SK-N-SH treated with all-trans-retinoic acid at 6 μM for 48 hours (cell line): Measurements from ENCODE around the gene DNM2.
A peak's percentile ranks its signal among the peaks of the same experiment; 100 is the strongest.

Source experiments
- ATAC-seq: fragments of 200-7000 bp; cut with Tn5 transposase; 3 replicates; pipeline ENCODE4 v1.9.1; 2020; ENCODE audit warnings: mild to moderate bottlenecking, moderate library complexity
- ARNTL ChIP-seq: fragments of 450-650 bp; formaldehyde crosslinking; IDR thresholded peaks from 2 replicates; pipeline ENCODE4 v1.5.0; 2020; ENCODE audit warnings: low read depth, mild to moderate bottlenecking, moderate library complexity, borderline replicate concordance
- BACH2 ChIP-seq: fragments of 250-450 bp; sonication (Bioruptor Pico); IDR thresholded peaks from 2 replicates; pipeline ENCODE4 v1.9.0; 2021; ENCODE audit warnings: mild to moderate bottlenecking, borderline replicate concordance
- CSDC2 ChIP-seq: fragments of 250-450 bp; sonication (Bioruptor Pico); IDR thresholded peaks from 2 replicates; pipeline ENCODE4 v1.5.0; 2020; ENCODE audit warnings: mild to moderate bottlenecking, moderate library complexity
- ESRRG ChIP-seq: fragments of 250-450 bp; sonication (Bioruptor Pico); IDR thresholded peaks from 2 replicates; pipeline ENCODE4 v1.6.1; 2021; ENCODE audit warnings: mild to moderate bottlenecking
- GLIS3 ChIP-seq: fragments of 250-450 bp; sonication (Bioruptor Pico); IDR thresholded peaks from 2 replicates; pipeline ENCODE4 v1.5.0; 2020; ENCODE audit warnings: mild to moderate bottlenecking, moderate library complexity
- ISL1 ChIP-seq: fragments of 250-450 bp; sonication (Bioruptor Pico); IDR thresholded peaks from 2 replicates; pipeline ENCODE4 v2.1.2; 2022; ENCODE audit warnings: mild to moderate bottlenecking, moderate library complexity
- OSR1 ChIP-seq: fragments of 250-450 bp; sonication (Bioruptor Pico); IDR thresholded peaks from 2 replicates; pipeline ENCODE4 v1.8.0; 2022; ENCODE audit warnings: moderate library complexity, mild to moderate bottlenecking, inconsistent platforms
- PPARA ChIP-seq: fragments of 250-450 bp; sonication (Bioruptor Pico); IDR thresholded peaks from 2 replicates; pipeline ENCODE4 v1.5.0; 2020; ENCODE audit warnings: mild to moderate bottlenecking, borderline replicate concordance
- RARB ChIP-seq: fragments of 250-450 bp; sonication (Bioruptor Pico); IDR thresholded peaks from 2 replicates; pipeline ENCODE4 v1.8.0; 2021; ENCODE audit warnings: mild to moderate bottlenecking, moderate library complexity
- SNAI2 ChIP-seq: fragments of 250-450 bp; sonication (Bioruptor Pico); IDR thresholded peaks from 2 replicates; pipeline ENCODE4 v1.5.0; 2020; ENCODE audit warnings: mild to moderate bottlenecking, moderate library complexity
- TCF4 ChIP-seq: fragments of 250-450 bp; sonication (Bioruptor Pico); IDR thresholded peaks from 2 replicates; pipeline ENCODE4 v1.8.0; 2021; ENCODE audit warnings: mild to moderate bottlenecking, moderate library complexity, borderline replicate concordance
- TOX ChIP-seq: fragments of 250-450 bp; sonication (Bioruptor Pico); IDR thresholded peaks from 2 replicates; pipeline ENCODE4 v1.8.0; 2021; ENCODE audit warnings: mild to moderate bottlenecking, moderate library complexity, borderline replicate concordance
- ZC3H10 ChIP-seq: fragments of 250-450 bp; sonication (Bioruptor Pico); IDR thresholded peaks from 2 replicates; pipeline ENCODE4 v1.5.1; 2021; ENCODE audit warnings: mild to moderate bottlenecking, moderate library complexity
- ZFP3 ChIP-seq: fragments of 250-450 bp; sonication (Bioruptor Pico); IDR thresholded peaks from 2 replicates; pipeline ENCODE4 v1.5.0; 2020; ENCODE audit warnings: mild to moderate bottlenecking, moderate library complexity
- ZFP30 ChIP-seq: fragments of 450-650 bp; formaldehyde crosslinking; IDR thresholded peaks from 2 replicates; pipeline ENCODE4 v1.5.0; 2022; ENCODE audit warnings: mild to moderate bottlenecking, moderate library complexity
- ZNF565 ChIP-seq: fragments of 450-650 bp; formaldehyde crosslinking; conservative IDR thresholded peaks from 2 replicates; pipeline ENCODE4 v1.5.0; 2020; ENCODE audit warnings: low read depth, mild to moderate bottlenecking, moderate library complexity
- ZNF70 ChIP-seq: fragments of 450-650 bp; formaldehyde crosslinking; IDR thresholded peaks from 2 replicates; pipeline ENCODE4 v1.5.0; 2020; ENCODE audit warnings: mild to moderate bottlenecking, moderate library complexity
- ZNF8 ChIP-seq: fragments of 450-650 bp; formaldehyde crosslinking; IDR thresholded peaks from 2 replicates; pipeline ENCODE4 v1.5.0; 2020; ENCODE audit warnings: mild to moderate bottlenecking, moderate library complexity
- TF ChIP-seq, protein P1 (sequence below): fragments of 250-450 bp; sonication (Bioruptor Pico); IDR thresholded peaks from 2 replicates; pipeline ENCODE4 v1.5.1; 2021; ENCODE audit warnings: mild to moderate bottlenecking, moderate library complexity
- TF ChIP-seq, protein P2 (sequence below): fragments of 250-450 bp; sonication (Bioruptor Pico); IDR thresholded peaks from 2 replicates; pipeline ENCODE4 v1.8.0; 2020; ENCODE audit warnings: mild to moderate bottlenecking, moderate library complexity, borderline replicate concordance
- TF ChIP-seq, protein P3 (sequence below): fragments of 250-450 bp; sonication (Bioruptor Pico); IDR thresholded peaks from 2 replicates; pipeline ENCODE4 v1.5.0; 2020; ENCODE audit warnings: mild to moderate bottlenecking, moderate library complexity
- TF ChIP-seq, protein P4 (sequence below): fragments of 250-450 bp; sonication (Bioruptor Pico); IDR thresholded peaks from 2 replicates; pipeline ENCODE4 v1.8.0; 2021; ENCODE audit warnings: low read depth, mild to moderate bottlenecking, moderate library complexity, borderline replicate concordance

The DNM2 gene

DNA sequence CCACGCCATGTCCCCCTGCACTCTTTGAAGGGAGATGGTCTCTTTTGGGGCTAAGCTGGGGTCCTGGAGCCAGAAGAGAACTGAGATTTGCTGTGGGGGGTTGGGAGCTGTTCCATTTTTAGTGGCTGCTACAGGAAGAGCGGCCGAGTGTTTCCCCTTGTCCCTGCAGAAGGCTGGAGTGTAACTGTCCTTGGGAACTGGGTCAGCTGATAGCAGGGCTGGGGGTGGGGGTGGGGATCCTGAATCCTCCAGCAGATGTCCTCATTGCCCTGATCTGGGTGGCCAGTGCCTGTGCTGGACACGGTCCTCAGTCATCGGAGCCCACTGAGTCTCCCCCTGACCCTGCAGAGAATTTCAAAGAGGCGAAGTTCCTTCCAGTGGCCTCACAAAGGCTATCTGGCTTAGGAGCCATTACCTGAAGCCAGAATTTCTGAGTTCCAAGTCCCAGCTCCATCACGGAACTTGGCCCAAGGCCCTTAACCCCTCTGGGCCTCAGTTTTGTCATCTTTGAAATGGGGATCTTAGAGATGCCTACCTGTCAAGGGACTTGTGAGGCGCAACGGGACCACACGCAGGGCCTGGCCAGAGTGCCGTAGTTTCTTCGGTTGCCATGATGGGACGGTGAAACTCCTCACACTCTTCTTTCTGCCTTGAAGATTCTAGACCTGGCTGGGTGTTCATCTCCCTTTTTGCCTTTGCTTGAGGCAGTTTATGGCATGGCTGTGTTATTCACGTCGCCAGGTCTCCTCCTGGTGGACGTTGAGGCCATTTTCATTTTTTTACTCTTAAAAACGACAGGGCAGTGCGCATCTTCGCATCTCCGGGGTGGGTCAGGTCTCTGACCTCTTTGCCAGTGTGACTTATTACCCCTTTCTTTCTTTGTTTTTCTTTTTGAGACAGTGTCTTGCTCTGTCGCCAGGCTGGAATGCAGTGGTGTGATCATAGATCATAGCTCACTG, 51.9 kb downstream of the DNM2 start:
- TF ChIP-seq ISL1 (CRISPR knock-in tag) (no peak), OSR1 (CRISPR knock-in tag) (no peak), TOX (CRISPR knock-in tag) (no peak), SNAI2 (no peak), ESRRG (CRISPR knock-in tag) (no peak), ZFP3 (CRISPR knock-in tag) (no peak), PPARA (CRISPR knock-in tag) (no peak), RARB (CRISPR knock-in tag) (no peak)
- TF ChIP-seq, protein P1, sequence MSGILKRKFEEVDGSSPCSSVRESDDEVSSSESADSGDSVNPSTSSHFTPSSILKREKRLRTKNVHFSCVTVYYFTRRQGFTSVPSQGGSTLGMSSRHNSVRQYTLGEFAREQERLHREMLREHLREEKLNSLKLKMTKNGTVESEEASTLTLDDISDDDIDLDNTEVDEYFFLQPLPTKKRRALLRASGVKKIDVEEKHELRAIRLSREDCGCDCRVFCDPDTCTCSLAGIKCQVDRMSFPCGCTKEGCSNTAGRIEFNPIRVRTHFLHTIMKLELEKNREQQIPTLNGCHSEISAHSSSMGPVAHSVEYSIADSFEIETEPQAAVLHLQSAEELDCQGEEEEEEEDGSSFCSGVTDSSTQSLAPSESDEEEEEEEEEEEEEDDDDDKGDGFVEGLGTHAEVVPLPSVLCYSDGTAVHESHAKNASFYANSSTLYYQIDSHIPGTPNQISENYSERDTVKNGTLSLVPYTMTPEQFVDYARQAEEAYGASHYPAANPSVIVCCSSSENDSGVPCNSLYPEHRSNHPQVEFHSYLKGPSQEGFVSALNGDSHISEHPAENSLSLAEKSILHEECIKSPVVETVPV, result no peak
- TF ChIP-seq, protein P2, sequence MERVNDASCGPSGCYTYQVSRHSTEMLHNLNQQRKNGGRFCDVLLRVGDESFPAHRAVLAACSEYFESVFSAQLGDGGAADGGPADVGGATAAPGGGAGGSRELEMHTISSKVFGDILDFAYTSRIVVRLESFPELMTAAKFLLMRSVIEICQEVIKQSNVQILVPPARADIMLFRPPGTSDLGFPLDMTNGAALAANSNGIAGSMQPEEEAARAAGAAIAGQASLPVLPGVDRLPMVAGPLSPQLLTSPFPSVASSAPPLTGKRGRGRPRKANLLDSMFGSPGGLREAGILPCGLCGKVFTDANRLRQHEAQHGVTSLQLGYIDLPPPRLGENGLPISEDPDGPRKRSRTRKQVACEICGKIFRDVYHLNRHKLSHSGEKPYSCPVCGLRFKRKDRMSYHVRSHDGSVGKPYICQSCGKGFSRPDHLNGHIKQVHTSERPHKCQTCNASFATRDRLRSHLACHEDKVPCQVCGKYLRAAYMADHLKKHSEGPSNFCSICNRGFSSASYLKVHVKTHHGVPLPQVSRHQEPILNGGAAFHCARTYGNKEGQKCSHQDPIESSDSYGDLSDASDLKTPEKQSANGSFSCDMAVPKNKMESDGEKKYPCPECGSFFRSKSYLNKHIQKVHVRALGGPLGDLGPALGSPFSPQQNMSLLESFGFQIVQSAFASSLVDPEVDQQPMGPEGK (CRISPR knock-in tag), result no peak
- TF ChIP-seq, protein P3, sequence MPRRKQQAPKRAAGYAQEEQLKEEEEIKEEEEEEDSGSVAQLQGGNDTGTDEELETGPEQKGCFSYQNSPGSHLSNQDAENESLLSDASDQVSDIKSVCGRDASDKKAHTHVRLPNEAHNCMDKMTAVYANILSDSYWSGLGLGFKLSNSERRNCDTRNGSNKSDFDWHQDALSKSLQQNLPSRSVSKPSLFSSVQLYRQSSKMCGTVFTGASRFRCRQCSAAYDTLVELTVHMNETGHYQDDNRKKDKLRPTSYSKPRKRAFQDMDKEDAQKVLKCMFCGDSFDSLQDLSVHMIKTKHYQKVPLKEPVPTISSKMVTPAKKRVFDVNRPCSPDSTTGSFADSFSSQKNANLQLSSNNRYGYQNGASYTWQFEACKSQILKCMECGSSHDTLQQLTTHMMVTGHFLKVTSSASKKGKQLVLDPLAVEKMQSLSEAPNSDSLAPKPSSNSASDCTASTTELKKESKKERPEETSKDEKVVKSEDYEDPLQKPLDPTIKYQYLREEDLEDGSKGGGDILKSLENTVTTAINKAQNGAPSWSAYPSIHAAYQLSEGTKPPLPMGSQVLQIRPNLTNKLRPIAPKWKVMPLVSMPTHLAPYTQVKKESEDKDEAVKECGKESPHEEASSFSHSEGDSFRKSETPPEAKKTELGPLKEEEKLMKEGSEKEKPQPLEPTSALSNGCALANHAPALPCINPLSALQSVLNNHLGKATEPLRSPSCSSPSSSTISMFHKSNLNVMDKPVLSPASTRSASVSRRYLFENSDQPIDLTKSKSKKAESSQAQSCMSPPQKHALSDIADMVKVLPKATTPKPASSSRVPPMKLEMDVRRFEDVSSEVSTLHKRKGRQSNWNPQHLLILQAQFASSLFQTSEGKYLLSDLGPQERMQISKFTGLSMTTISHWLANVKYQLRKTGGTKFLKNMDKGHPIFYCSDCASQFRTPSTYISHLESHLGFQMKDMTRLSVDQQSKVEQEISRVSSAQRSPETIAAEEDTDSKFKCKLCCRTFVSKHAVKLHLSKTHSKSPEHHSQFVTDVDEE (CRISPR knock-in tag), result no peak

DNA sequence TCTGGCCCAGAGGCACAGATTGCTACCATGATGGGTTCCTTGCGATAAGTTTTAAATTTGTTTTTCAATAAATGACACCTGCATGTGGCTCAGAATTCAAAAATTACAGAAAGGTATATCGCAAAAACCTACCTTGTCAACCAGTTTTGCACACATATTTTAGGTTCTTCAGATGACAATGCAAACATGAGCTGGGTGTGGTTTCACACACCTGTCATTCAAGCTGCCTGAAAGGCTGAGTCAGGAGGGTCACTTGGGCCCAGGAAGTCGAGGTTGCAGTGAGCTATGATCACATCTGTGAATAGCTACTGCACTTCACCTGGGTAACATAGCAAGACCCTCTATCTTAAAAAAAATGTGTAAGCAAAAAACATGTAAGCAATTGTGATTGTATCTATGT, 56.1 kb downstream of the DNM2 start:
- ATAC-seq, result no peak
- TF ChIP-seq ESRRG (CRISPR knock-in tag) (no peak), ZC3H10 (CRISPR knock-in tag) (no peak), ZFP30 (CRISPR knock-in tag) (no peak), CSDC2 (CRISPR knock-in tag) (no peak), TCF4 (no peak), ISL1 (CRISPR knock-in tag) (no peak), ARNTL (CRISPR knock-in tag) (no peak), ZFP3 (CRISPR knock-in tag) (no peak), ZNF70 (no peak), BACH2 (no peak), GLIS3 (CRISPR knock-in tag) (no peak), ZNF8 (no peak), ZNF565 (CRISPR knock-in tag) (no peak), SNAI2 (no peak)
- TF ChIP-seq, protein P1, result no peak
- TF ChIP-seq, protein P2 (CRISPR knock-in tag), result no peak
- TF ChIP-seq, protein P3 (CRISPR knock-in tag), result no peak
- TF ChIP-seq, protein P4, sequence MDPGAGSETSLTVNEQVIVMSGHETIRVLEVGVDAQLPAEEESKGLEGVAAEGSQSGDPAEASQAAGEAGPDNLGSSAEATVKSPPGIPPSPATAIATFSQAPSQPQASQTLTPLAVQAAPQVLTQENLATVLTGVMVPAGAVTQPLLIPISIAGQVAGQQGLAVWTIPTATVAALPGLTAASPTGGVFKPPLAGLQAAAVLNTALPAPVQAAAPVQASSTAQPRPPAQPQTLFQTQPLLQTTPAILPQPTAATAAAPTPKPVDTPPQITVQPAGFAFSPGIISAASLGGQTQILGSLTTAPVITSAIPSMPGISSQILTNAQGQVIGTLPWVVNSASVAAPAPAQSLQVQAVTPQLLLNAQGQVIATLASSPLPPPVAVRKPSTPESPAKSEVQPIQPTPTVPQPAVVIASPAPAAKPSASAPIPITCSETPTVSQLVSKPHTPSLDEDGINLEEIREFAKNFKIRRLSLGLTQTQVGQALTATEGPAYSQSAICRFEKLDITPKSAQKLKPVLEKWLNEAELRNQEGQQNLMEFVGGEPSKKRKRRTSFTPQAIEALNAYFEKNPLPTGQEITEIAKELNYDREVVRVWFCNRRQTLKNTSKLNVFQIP (CRISPR knock-in tag), result no peak

More for the DNA sequence above, 51.9 kb downstream of the DNM2 start:
- ATAC-seq, result peak; percentile 48
